Naive thymus-derived CD4-positive, alpha-beta T cell (primary cell): ENCODE measurements around the gene PTPN23. TPM values are rescaled to one million over a fixed set of nuclear protein-coding genes. Genes with fewer than 3 reads are reported as not detected.
A peak's percentile ranks its signal among the peaks of the same experiment; 100 is the strongest.

ENCODE experiments used
- ATAC-seq: fragments of 150-1000 bp; cut with Tn5 transposase; 2 replicates; pipeline ENCODE4 v1.10.0; 2021; ENCODE audit warnings: mild to moderate bottlenecking, moderate library complexity
- CTCF ChIA-PET: fragments of 350-600 bp; sonication (Branson Sonifier 250); formaldehyde crosslinking; loops from one replicate; lab custom pipeline; 2021; ENCODE audit warnings: antibody characterized with exemption; lab: Charles Lee
- POLR2A ChIA-PET: fragments of 350-600 bp; sonication (Branson Sonifier 250); formaldehyde crosslinking; loops from one replicate; lab custom pipeline; 2021; ENCODE audit warnings: antibody characterized with exemption, inconsistent platforms; lab: Charles Lee
- DNase-seq, 9 donors: peaks; one replicate each; pipeline versions ENCODE4 v3.0.0 to v3.0.0-alpha.2; 2020 to 2022; ENCODE audit warnings: mixed read lengths in 1 of 9
- H3K27ac ChIP-seq: one replicate; pipeline ENCODE4 v1.7.0; 2013; ENCODE audit warnings: mild to moderate bottlenecking, low read depth, low read length, moderate library complexity
- H3K27me3 ChIP-seq, 2 donors: one replicate each; pipeline ENCODE4 v1.7.0; 2013; ENCODE audit warnings: low read length in 2 of 2, mild to moderate bottlenecking in 2 of 2, moderate library complexity in 2 of 2; ENCODE audit not compliant: control insufficient read depth in 2 of 2, insufficient read depth in 2 of 2
- H3K36me3 ChIP-seq, 3 experiments: 1 replicate in 2 of 3; 2 replicates in 1 of 3; pipeline ENCODE4 v1.7.0; 2013; ENCODE audit warnings: low read length in 3 of 3, mild to moderate bottlenecking in 3 of 3, moderate library complexity in 1 of 3; ENCODE audit not compliant: insufficient read depth in 3 of 3, control insufficient read depth in 2 of 3
- H3K4me1 ChIP-seq, 2 donors: one replicate each; pipeline ENCODE4 v1.7.0; 2013; ENCODE audit warnings: low read length in 2 of 2, mild to moderate bottlenecking in 2 of 2, moderate library complexity in 1 of 2; ENCODE audit not compliant: control insufficient read depth in 2 of 2, insufficient read depth in 2 of 2
- H3K4me3 ChIP-seq: 2 replicates; pipeline ENCODE4 v1.7.0; 2013; ENCODE audit warnings: mild to moderate bottlenecking, low read length
- H3K9me3 ChIP-seq, 3 experiments: 1 replicate in 2 of 3; 2 replicates in 1 of 3; pipeline ENCODE4 v1.7.0; 2013; ENCODE audit warnings: low read length in 3 of 3; ENCODE audit not compliant: control insufficient read depth in 2 of 3
- H3K27ac Mint-ChIP-seq, 9 donors: one replicate each; pipeline ENCODE4 v1.8.0; 2020 to 2022; ENCODE audit warnings: mixed read lengths in 9 of 9, mild to moderate bottlenecking in 8 of 9, moderate library complexity in 5 of 9, inconsistent platforms in 2 of 9
- H3K27me3 Mint-ChIP-seq, 5 donors: one replicate each; pipeline ENCODE4 v1.8.0; 2021 to 2022; ENCODE audit warnings: mixed read lengths in 5 of 5, mild to moderate bottlenecking in 1 of 5
- H3K36me3 Mint-ChIP-seq, 5 donors: one replicate each; pipeline ENCODE4 v1.8.0; 2020 to 2022; ENCODE audit warnings: mixed read lengths in 5 of 5, mild to moderate bottlenecking in 3 of 5, inconsistent platforms in 1 of 5
- H3K4me1 Mint-ChIP-seq, 7 donors: one replicate each; pipeline ENCODE4 v1.8.0; 2020 to 2022; ENCODE audit warnings: mixed read lengths in 7 of 7, mild to moderate bottlenecking in 3 of 7, inconsistent platforms in 1 of 7
- H3K4me3 Mint-ChIP-seq, 10 donors: one replicate each; pipeline ENCODE4 v1.8.0; 2020 to 2022; ENCODE audit warnings: mild to moderate bottlenecking in 10 of 10, mixed read lengths in 10 of 10, moderate library complexity in 6 of 10, inconsistent platforms in 2 of 10
- H3K9me3 Mint-ChIP-seq, 11 donors: one replicate each; pipeline ENCODE4 v1.8.0; 2020 to 2022; ENCODE audit warnings: mixed read lengths in 11 of 11, mild to moderate bottlenecking in 4 of 11, inconsistent platforms in 1 of 11, moderate library complexity in 1 of 11
- intact Hi-C, 2 donors: fragments of 100-400 bp; cut with micrococcal nuclease; formaldehyde crosslinking; loops; one replicate each; pipeline ENCODE4 v1.15.1; 2023
- polyA plus RNA-seq, 2 donors: library from polyadenylated mRNA; unstranded; fragments of 300-500 nt; fragmentation: Illumina TruSeq; gene quantifications; one replicate each; pipeline ENCODE4 v1.2.3, GENCODE V29; 2021
- total RNA-seq, 6 experiments: library from RNA in 5 of 6; stranded (reverse) in 5 of 6; gene quantifications; 1 replicate in 5 of 6; 2 replicates in 1 of 6; pipeline ENCODE4 v1.2.3 and lab custom pipeline; 2021 to 2026

PTPN23 gene
- total and polyA plus RNA-seq, 7 experiments from 2014 or later, result 1.4 to 51.2 (median 36.7) TPM

GRCh38 chr3:47398228-47398627 is 17.4 kb downstream of the PTPN23 start:
- H3K4me1 Mint-ChIP-seq, result peaks cover 12 to 31% (median 17%) of the 10 kb centered on the region in 7 donors
- H3K27me3 Mint-ChIP-seq, result no peaks in the 10 kb centered on the region
- Histone ChIP-seq H3K27ac (no peak overlapping the region), H3K36me3 (peaks cover 0 to 38% (median 5%) of the 10 kb centered on the region in 3 experiments), H3K9me3 (no peaks in the 10 kb centered on the region), H3K27me3 (no peaks in the 10 kb centered on the region), H3K4me3 (no peak overlapping the region), H3K4me1 (no peaks in the 10 kb centered on the region)
- CTCF ChIA-PET, result interaction anchor here (0.8 kb wide), 1 partner anchor 375 kb away, joined by 9 read pairs; no protein-coding TSS in a partner anchor
- DNase-seq (no peak), ATAC-seq (no peak)
- H3K36me3 Mint-ChIP-seq, result peaks cover 0 to 12% (median 2%) of the 10 kb centered on the region in 5 donors
- no peaks in the 10 kb centered on the region for H3K9me3 Mint-ChIP-seq
- no peak overlapping the region for H3K4me3 Mint-ChIP-seq
- peak overlapping the region in 1 of 9 donors; percentile 77 for H3K27ac Mint-ChIP-seq
- POLR2A ChIA-PET, result no interaction called here
- intact Hi-C loops, result no loop called here

- POLR2A ChIA-PET, result no interaction called here
- DNase-seq, result no peak
- Mint-ChIP-seq H3K27me3 (no peaks in the 10 kb centered on the region), H3K9me3 (no peaks in the 10 kb centered on the region), H3K4me3 (no peak overlapping the region), H3K27ac (peak overlapping the region in 3 of 9 donors; percentile 6 to 41 (median 31)), H3K4me1 (peaks cover 7 to 26% (median 15%) of the 10 kb centered on the region in 7 donors), H3K36me3 (peaks cover 0 to 12% (median 2%) of the 10 kb centered on the region in 5 donors)
- H3K4me1 ChIP-seq, result no peaks in the 10 kb centered on the region
- intact Hi-C loops, result no loop called here
- H3K36me3 ChIP-seq, result peaks cover 0 to 38% (median 5%) of the 10 kb centered on the region in 3 experiments
- no peak overlapping the region for H3K4me3 ChIP-seq
- no peaks in the 10 kb centered on the region for H3K9me3 ChIP-seq
- no peaks in the 10 kb centered on the region for H3K27me3 ChIP-seq
- no peak for ATAC-seq
- CTCF ChIA-PET, result no interaction called here
- no peak overlapping the region for H3K27ac ChIP-seq
These were observed 18.2 kb downstream of the PTPN23 start for GRCh38 chr3:47399016-47399415.

- ChIA-PET POLR2A (no interaction called here), CTCF (no interaction called here)
- DNase-seq (no peak), ATAC-seq (no peak)
- H3K4me1 ChIP-seq, result no peaks in the 10 kb centered on the region
- Mint-ChIP-seq H3K27ac (peak overlapping the region in 4 of 9 donors; percentile 6 to 41 (median 20)), H3K9me3 (no peaks in the 10 kb centered on the region), H3K27me3 (no peaks in the 10 kb centered on the region), H3K4me1 (peaks cover 4 to 19% (median 8%) of the 10 kb centered on the region in 7 donors), H3K4me3 (no peak overlapping the region), H3K36me3 (peaks cover 0 to 12% (median 2%) of the 10 kb centered on the region in 5 donors)
- peaks cover 0 to 40% (median 5%) of the 10 kb centered on the region in 3 experiments for H3K36me3 ChIP-seq
- H3K27me3 ChIP-seq, result no peaks in the 10 kb centered on the region
- H3K27ac ChIP-seq, result no peak overlapping the region
- intact Hi-C loops, result no loop called here
- H3K9me3 ChIP-seq, result no peaks in the 10 kb centered on the region
- no peak overlapping the region for H3K4me3 ChIP-seq
These were observed 18.9 kb downstream of the PTPN23 start for GRCh38 chr3:47399531-47400270.

GRCh38 chr3:47404431-47404876 is 23.6 kb downstream of the PTPN23 start:
- no peak overlapping the region for H3K27ac Mint-ChIP-seq
- Histone ChIP-seq H3K4me3 (no peak overlapping the region), H3K9me3 (no peaks in the 10 kb centered on the region), H3K27me3 (no peaks in the 10 kb centered on the region), H3K27ac (no peak overlapping the region), H3K4me1 (no peaks in the 10 kb centered on the region), H3K36me3 (peaks cover 0 to 62% (median 4%) of the 10 kb centered on the region in 3 experiments)
- H3K27me3 Mint-ChIP-seq, result no peaks in the 10 kb centered on the region
- ChIA-PET CTCF (interaction anchor here (0.6 to 0.7 kb wide), 2 partner anchors 598 to 747 kb away, joined by 3 to 4 read pairs; no protein-coding TSS in a partner anchor), POLR2A (no interaction called here)
- no peak overlapping the region for H3K4me3 Mint-ChIP-seq
- H3K9me3 Mint-ChIP-seq, result no peaks in the 10 kb centered on the region
- ATAC-seq (no peak), DNase-seq (no peak)
- intact Hi-C loops, result no loop called here
- peaks cover 0 to 7% (median 0%) of the 10 kb centered on the region in 7 donors for H3K4me1 Mint-ChIP-seq
- no peaks in the 10 kb centered on the region for H3K36me3 Mint-ChIP-seq

GRCh38 chr3:47404955-47405790 is 24.4 kb downstream of the PTPN23 start:
- ChIA-PET POLR2A (no interaction called here), CTCF (interaction anchor here (0.6 kb wide), 1 partner anchor 597 kb away, joined by 3 read pairs; no protein-coding TSS in a partner anchor)
- ATAC-seq (no peak), DNase-seq (no peak)
- H3K4me1 ChIP-seq, result no peaks in the 10 kb centered on the region
- Mint-ChIP-seq H3K9me3 (no peaks in the 10 kb centered on the region), H3K27ac (peak overlapping the region in 1 of 9 donors; percentile 9), H3K4me1 (peaks cover 0 to 7% (median 0%) of the 10 kb centered on the region in 7 donors), H3K4me3 (no peak overlapping the region), H3K36me3 (no peaks in the 10 kb centered on the region), H3K27me3 (no peaks in the 10 kb centered on the region)
- no peak overlapping the region for H3K4me3 ChIP-seq
- no peaks in the 10 kb centered on the region for H3K9me3 ChIP-seq
- H3K27ac ChIP-seq, result peak overlapping the region; percentile 1
- peaks cover 0 to 62% (median 5%) of the 10 kb centered on the region in 3 experiments for H3K36me3 ChIP-seq
- intact Hi-C loops, result no loop called here
- H3K27me3 ChIP-seq, result no peaks in the 10 kb centered on the region

GRCh38 chr3:47405820-47406761 is 25.3 kb downstream of the PTPN23 start:
- peaks cover 0 to 7% (median 0%) of the 10 kb centered on the region in 7 donors for H3K4me1 Mint-ChIP-seq
- H3K9me3 Mint-ChIP-seq, result no peaks in the 10 kb centered on the region
- no peaks in the 10 kb centered on the region for H3K9me3 ChIP-seq
- peak overlapping the region; percentile 1 for H3K27ac ChIP-seq
- ATAC-seq (no peak), DNase-seq (no peak)
- peak overlapping the region in 2 of 9 donors; percentile 47 to 67 for H3K27ac Mint-ChIP-seq
- H3K27me3 Mint-ChIP-seq, result no peaks in the 10 kb centered on the region
- H3K36me3 Mint-ChIP-seq, result no peaks in the 10 kb centered on the region
- H3K36me3 ChIP-seq, result peaks cover 0 to 70% (median 5%) of the 10 kb centered on the region in 3 experiments
- POLR2A ChIA-PET, result no interaction called here
- H3K27me3 ChIP-seq, result no peaks in the 10 kb centered on the region
- intact Hi-C loops, result no loop called here
- H3K4me3 ChIP-seq, result no peak overlapping the region
- CTCF ChIA-PET, result no interaction called here
- no peaks in the 10 kb centered on the region for H3K4me1 ChIP-seq
- H3K4me3 Mint-ChIP-seq, result no peak overlapping the region
